ENCODE results near the gene PRR5.
"Not testable (repeated sequence)": the region's sequence is repeated elsewhere in the genome, so short reads cannot be mapped to it uniquely, and the experiment has no call there.

The PRR5 gene

DNA sequence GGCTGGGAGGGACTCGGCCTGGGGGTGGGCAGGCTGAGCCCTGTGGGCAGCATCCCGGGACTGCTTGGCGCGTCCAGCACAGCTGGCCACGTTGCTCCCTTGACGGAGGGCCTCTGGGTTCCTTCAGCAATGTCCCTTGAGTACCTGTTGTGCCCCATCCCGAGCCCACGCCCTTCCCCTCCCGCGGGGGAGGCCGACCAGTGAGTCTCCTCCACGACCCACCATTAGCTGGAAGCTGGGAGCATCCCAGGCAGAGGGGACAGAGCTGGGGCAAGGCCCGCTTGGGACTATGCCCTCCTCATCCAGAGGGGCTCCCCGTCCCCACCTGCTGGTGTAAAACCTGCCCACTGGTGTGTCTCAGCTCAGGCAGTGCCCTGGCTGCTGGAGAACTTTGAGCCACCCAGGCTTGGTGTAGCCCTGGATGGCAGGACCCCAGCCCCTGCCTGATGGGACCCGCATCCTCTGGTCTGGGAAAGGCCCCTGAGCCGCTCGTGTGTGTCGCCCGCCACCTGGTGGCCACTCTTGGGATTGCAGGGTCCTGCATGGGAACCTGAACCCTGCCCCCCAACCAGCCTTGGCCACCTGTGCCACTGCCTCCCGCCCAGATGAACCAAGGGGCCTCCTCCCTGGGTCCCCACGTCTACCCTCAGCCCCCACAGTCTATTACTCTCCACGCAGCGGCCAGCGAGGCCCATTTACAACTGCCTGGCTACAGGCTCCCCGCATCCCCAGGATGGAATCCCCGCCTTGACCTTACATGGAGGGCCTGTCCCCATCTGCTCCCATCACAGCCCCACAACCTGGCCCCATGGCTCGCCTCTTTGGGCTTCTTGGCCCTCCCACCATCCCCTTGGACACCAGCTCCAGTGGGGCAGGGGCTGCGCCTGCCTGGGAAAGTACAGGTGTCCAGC is 33.8 kb downstream of the PRR5 start:
- DNase-seq (ENCODE audit: low spot score), result peak; percentile 87

DNA sequence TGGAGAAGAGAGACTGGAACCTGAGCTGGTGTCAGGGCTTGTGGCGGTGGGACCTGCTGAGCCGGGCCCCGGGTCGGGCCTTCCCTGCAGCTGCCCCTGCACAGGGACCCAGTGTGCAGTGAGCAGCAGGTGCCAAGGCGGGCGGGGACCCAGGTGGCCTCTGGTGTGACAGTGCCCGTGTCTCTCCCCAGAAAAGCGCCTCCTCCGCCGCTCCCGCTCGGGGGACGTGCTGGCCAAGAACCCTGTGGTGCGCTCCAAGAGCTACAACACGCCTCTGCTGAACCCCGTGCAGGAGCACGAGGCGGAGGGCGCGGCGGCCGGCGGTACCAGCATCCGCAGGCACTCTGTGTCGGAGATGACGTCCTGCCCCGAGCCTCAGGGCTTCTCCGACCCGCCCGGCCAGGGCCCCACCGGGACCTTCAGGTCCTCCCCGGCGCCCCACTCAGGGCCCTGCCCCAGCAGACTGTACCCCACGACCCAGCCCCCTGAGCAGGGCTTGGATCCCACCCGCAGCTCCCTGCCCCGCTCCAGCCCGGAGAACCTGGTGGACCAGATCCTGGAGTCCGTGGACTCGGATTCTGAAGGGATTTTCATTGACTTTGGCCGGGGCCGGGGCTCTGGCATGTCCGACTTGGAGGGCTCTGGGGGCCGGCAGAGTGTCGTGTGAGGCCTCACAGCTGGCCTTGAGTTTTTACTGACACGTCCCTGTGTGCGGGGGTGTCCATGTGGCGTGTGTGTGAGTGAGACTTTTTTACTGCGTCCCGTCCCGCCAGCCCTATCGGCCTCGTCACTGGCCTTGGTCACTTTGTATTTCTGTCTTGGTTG is 34.8 kb downstream of the PRR5 start:
- no peak for DNase-seq (ENCODE audit: low spot score)

DNA sequence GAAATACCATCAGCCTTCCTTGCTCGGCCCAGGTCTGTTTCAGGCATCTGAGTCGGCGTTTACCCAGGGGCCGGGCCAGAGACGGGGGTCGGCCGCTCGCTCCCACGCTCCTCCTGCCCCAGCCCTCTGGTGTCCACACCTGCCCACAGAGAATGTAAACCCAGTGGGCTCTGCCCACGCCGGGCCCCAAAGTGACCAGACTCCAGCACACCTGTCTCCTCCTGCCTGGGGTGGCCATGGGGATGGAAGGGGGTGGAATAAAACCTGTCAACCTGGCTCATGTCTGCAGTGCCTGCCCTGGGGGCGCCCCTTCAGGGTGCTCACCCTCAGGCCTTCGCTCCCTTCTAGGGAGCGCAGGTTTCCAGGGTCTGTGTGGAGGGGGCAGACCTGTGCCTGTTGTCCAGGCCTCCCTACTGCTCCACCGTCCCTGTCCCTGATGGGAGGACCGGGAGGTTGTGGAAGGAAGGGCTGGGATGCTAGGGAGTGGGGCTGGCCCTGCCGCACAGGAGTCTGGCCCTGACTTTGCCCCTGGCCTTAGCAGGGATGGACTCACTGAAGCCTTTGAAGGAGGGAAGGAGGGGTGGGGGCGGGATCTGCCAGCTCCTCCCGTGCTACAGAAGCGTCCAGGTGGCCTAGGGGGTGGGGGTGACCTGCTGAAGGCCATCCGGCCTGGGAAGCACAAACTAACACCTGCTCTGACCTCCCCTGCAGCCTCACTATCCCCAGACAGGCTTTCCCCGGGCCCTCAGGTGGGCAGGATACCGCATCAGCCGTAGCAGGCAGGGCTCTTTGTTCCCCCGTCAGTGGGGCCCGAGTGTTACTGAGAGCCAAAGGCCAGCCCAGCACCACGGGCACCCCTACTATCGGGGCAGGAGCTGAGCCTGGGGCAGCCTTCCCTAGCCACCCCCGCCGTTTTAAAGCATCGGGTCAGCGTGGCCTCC is 35.7 kb downstream of the PRR5 start:
- no peak for DNase-seq (ENCODE audit: low spot score)

DNA sequence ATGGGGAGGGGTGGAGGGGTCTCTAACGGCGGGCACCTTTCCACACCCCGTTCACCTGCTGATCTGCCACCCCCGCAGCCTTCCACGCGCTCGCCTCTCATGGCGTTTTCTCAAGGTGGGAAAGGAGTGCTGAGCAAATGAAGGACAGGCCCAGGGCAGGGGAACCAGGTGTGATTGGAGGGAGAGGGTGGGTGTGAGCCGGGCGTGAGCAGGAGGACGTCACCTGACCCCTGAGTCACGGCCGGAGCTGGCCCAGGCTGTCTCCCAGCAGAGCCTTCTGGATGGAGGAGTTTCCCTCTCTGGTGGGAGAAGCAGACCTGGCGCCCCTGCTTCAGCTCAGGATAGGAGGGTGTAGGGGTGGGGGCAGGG is 36.3 kb downstream of the PRR5 start:
- DNase-seq (ENCODE audit: low spot score), result no peak

DNA sequence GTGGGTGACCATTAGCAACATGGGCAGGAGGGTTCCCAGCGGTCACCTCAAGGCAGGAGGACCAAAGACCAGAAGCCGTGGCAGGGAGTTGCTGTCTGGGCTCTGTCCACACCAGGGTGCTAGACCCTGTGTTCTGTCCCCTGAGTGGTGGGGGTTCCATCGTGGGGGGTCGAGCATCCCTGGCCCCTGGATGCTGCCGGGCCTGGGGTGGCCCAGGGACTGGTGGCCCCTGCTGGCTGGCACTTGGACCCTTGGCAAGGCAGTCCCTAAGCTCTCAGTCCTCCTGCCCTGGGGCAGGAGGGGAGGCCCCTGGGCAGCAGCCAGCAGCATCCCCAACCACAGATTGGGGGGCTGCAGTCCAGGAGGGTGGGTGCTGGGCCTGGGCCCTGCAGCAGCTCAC is 37.0 kb downstream of the PRR5 start:
- no peak for DNase-seq (ENCODE audit: low spot score)

DNA sequence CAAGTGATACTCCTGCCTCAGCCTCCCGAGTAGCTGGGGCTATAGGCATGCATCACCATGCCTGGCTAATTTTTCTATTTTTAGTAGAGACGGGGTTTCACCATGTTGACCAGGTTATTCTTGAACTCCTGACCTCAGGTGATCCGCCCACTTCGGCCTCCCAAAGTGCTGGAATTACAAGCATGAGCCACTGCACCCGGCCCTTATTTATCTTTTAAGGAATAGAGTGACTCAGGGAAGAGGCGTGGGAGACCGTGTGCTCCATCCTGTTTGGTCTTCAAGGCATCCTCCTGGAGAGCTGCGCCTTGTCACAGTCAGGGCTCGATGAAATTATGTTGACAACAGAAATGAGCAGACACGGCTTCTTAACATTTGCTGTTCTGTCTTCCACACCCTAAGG is 37.7 kb downstream of the PRR5 start:
- DNase-seq (ENCODE audit: low spot score), result not testable (repeated sequence)

DNA sequence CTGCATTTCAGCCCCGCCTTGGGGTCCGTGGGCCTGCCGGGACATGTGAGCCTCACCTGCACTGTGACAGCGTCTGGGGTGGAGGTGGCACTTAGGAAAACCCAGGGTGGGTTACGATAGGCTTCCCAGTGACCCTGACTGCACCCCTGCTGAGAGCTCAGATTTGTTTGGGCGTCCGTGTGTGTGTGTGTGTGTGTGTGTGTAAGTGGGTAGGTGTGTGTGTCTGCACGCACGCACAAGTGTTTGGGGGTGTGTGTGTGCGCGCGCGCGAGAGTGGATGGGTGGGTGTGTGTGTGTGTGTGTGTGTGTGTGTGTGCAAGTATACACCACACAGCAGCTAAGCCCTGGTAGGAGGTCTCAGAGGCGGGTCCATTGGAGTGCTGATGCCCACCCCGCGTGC is 38.3 kb downstream of the PRR5 start:
- no peak for DNase-seq (ENCODE audit: low spot score)

DNA sequence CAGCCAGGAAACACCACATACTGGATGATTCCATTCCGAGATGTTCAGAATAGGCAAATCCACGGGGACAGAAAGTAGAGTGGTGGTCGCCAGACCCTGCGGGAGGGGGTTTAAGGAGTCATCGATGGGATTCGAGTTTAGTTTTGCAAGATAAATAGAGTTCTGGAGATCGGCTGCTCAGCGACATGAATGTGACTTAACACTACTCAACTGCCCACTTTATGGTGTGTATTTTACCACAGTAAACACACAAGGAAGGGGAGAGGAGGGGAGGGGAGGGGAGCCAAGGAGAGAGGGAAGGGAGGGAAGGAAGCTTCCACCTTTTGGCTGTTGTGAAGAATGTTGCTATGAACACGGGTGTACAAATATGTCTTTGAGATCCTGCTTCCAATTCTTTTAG is 39.9 kb downstream of the PRR5 start:
- DNase-seq (ENCODE audit: low spot score), result no peak

DNA sequence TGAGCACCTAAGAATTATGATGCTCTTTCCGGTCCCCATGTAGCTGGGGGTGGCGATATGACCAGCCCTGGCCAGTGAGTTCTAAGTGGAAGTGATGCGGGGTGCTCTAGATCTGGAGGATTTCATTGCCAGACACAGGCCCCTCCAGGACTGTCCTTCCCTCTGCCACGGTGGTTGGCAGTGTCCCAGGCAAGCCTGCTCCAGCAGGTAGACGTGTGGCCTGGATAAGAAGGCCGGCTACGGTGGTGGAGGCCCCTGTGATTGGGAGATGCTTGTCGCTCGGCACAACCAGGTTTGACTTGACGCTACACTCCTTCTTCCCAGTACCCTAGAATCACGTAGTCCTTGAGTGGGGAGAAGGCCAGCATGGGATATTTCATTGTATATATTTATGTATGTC is 41.2 kb downstream of the PRR5 start:
- DNase-seq (ENCODE audit: low spot score), result no peak

DNA sequence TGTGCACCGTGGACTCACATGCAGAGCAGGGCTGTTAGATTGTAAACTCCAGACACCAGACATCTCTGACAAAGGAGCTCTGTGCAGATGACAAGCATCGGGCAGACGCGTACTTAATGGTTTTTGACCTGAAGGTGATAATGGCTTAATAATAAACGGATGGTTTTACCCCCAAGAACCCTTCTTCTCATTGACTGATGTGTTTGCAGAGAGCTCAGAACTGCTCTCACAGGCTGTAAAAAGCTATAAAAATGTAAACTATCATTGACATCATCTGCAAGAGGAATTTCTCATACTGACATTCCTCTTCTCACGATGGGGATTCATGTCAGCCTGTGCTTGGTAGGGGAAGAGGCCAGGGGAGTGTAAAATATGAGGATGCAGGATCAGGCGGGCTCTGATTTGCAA is 41.8 kb downstream of the PRR5 start:
- DNase-seq (ENCODE audit: low spot score), result no peak

DNA sequence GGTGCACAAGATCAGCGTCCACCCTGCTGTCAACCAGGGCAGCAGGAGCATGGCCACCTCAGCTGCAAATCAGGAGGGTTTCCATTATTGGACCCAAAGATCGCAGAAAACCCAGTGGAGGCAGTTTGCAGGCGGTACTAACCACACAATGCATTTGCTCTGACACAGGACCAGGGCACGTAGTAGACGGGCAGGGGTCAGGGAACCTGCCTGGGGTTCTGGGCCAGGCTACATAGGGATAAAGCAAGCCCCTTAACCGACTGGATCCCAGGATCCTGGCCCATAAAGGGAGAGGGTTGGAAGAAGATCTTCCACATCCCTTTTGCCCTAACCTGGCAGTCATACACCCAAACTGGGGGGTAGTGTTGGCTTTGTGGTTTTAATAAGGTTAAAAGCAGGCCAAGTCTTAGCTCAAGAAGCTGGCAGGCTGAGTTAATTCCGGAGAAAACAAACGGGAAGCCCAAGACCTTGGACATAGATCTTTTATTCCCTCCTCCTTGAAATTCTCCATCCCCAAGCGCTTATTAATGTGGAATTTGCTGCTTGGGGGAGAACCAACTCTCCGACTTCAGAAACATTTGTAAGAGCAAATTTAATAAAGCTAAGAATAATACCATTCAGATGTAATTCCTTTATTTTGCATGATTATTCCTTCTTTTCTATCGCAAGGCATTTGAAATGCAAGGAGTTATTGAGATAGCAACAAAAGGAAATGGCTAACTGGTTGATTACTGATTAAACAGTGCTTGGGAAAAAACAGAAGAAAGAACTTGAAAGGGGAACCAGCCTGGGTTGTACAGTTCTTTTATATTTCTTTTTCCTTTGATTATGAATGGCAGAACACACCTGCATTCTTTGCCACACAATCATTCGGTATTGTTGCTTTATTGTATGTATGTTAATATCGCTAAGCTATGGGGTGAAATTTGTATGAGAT is 44.1 kb downstream of the PRR5 start:
- no peak for DNase-seq (ENCODE audit: low spot score)

DNA sequence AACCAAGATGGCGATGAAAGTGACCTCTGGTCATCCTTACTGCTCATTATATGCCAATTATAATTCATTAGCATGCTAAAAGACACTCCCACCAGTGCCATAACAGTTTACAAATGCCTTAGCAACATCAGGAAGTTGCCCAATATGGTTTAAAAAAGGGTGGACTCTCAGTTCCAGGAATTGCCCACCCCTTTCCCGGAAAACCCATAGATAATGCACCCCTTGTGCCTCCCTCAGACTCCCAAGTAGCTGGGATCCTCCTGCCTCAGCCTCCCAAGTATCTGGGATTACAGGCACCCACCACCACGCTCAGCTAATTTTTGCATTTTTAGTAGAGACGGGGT is 45.8 kb downstream of the PRR5 start:
- not testable (repeated sequence) for DNase-seq (ENCODE audit: low spot score)

DNA sequence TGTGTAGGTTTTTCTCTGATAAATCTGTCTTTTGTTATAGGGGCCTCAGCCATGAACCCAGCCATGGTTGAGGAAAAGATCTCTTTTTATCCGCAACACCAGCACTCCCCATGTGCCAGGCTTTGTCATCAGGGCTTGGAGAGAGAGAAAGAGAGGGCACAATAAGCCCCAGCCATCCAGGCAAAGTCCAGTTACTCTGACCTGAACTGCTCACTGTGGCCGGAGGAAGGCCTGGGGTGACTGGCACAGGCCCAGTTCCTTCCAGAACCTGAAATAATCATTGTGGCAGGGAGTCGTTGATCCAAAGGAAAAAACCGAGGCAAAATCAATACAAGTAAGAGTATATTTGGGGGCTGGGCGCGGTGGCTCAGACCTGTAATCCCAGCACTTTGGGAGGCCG is 46.5 kb downstream of the PRR5 start:
- DNase-seq (ENCODE audit: low spot score), result no peak

DNA sequence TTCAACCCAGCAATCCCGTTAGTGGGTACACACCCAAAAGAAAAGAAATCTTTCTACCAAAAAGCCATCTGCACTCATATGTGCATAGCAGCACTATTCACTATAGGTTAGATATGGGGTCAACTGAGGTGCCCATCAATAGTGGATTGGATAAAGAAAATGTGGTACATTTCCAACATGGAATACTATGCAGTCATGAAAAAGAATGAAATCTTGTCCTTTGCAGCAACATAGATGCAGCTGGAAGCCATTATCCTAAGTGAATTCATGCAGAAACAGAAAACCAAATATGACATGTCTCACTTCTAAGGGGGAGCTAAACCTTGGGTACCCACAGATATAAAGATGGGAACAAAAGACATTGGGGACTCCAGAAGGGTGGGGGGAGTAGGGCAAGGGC is 48.5 kb downstream of the PRR5 start:
- no peak for DNase-seq (ENCODE audit: low spot score)

DNA sequence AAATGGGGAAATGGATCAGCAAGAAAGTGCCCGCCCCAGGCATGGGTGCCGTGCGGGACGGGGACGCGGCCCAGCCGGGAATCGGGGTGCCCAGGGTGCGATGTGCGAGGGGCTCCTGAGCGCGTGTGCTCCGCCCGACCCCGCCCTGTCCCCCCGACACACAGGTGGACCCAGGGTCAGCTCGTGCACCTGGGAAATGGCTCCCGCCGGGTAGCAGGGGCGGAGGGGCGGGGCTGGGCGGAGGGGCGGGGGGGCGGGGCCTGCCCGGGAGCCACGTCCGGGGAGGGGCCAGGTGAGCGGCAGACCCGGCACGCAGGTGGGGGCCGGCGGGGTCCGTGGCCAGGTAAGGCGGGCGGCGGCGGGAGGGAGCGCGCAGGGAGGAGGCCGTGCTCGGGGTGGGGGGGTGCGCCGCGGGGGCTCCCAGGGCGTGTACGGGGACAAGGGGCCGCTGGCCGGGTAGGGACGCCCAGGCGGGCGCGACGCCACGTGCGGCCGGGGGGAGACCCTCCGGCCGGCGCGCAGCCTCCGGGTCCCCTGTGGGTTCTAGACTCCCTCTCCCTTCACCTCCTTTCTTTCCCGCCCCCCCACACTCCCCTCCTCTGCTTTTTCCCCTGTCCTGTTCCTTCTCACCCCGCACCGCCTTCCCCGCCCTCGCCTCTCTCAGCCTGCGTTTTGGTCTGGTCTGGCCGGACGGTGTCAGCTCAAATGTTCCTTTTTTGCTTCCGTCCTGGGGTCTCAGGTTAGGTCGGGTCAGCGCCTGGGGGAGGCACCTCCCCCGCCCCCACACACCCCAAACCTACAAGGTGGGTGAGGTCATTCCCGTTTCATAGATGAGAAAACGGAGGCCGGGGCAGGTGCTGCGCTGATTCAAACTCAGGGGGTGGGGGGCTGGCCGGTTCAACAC is 50.5 kb downstream of the PRR5 start, which contains the start of gene ARHGAP8:
TSS of gene ARHGAP8 (plus strand) at position 291 of the 904 bp plus-strand sequence. CDS start 33,953 bp downstream, outside the sequence.
- no peak for DNase-seq (ENCODE audit: low spot score)

DNA sequence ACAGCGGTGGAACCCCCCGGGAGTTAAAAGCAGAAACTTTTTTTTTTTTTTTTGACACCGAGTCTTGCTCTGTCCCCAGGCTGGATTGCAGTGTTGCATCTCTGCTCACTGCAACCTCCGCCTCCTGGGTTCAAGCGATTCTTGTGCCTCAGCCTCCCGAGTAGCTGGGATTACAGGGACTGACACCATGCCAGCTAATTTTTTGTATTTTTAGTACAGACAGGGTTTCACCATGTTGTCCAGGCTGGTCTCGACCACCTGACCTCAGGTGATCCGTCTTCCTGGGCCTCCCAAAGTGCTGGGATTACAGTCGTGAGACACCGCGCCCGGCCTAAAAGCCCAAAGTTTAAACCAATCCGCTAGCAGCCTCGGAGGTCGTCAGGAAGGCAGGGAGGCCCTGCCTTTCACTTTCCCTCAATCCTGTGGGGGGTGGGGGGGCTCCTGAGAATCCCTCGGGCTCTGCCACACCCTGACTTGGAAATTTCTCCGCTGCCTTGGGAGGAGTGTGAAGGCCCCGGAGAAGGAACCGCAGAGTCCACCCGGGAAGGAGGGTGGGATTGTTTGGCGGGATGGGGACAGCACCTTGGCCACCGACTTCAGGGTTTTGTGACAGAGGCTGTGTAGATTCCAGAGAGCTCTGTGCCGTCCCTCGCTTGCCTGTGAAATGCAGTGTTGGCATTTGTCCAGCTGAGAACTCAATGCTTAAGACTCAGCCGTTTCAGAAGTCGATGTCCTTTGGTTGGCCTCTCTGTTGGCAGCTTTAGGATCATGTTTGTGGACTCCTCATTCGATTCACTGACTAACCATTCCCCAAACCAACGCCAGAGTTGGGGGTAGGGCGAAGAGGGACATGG is 51.4 kb downstream of the PRR5 start:
- no peak for DNase-seq (ENCODE audit: low spot score)

DNA sequence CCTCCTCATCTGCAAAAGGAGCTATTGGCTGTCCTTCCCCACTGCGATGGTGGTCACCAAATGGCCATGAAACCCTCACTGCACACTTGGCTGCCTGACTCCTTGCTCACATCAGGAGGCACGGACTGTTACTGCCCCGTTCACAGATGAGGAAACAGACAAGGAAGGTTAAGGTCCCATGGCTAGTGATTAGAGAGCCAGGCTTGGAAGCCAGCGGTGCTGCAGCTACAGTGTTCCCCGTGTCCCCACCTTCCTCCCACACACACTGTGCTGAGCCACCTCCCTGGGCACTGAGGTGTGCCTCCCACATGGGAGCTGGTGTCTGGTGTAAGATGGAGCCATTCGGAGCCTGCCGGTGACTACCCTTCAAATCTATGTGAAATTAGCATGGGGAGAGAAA is 53.0 kb downstream of the PRR5 start:
- no peak for DNase-seq (ENCODE audit: low spot score)

DNA sequence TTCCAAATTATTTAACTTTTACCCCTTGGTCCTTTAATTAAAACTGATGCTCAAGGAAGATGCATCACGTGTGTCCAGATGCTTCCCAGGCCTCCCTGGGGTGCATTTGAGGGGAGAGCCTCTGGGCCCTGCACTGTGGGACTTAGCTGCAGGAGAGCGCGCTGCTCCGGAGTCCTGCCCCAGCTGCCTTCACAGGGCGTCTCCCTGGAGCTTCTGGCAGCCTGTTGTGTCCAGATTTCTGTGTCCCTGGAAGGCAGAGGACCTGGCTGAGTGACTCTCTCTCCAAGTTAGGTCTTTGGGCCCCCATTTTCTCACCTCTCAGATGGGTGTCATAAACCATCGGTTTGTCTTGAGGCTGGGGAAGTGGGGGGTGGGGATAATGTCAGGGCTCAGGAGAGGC is 53.4 kb downstream of the PRR5 start:
- DNase-seq (ENCODE audit: low spot score), result no peak

DNA sequence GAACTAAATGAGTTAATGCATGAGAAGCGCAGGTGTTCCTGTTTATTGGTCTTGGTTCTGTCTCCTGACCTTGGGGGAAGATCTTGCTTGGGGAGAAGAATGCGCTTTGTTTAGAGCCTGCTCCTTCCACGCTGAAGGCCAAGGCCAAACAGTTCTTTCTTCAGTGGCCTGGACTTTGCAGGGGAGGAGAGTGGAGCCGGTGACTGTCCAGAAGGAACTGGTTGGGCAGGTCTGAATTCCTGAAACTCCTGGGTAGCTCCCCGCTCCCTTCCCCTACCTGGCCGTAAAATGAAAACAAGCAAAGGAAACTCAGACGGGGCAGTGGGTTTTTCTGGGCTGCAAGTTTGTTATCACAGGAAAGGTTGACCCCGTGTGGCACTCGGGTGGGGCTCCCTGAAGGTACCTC is 54.0 kb downstream of the PRR5 start:
- DNase-seq (ENCODE audit: low spot score), result no peak

All from AG20443 (cell line).